Gastroesophageal sphincter (tissue), 4 donors: ENCODE measurements around the gene SLC35D2. TPM values are rescaled to one million over a fixed set of nuclear protein-coding genes. Genes with fewer than 3 reads are reported as not detected.
"Not testable (repeated sequence)": the region's sequence is repeated elsewhere in the genome, so short reads cannot be mapped to it uniquely, and the experiment has no call there.

Experiments
- ATAC-seq: fragments of 150-250 bp; one replicate; pipeline ENCODE4 v1.9.1; 2016; ENCODE audit warnings: mild to moderate bottlenecking, moderate library complexity
- H3K27ac ChIP-seq, 4 donors: fragments of 200-600 bp; sonication (generic) in 3 of 4; 1 replicate in 3 of 4; 2 replicates in 1 of 4; pipeline ENCODE4 v1.5.1; 2016 to 2019
- H3K27me3 ChIP-seq: fragments of 200-600 bp; sonication (generic); one replicate; pipeline ENCODE4 v1.5.1; 2019
- H3K36me3 ChIP-seq, 2 donors: fragments of 200-600 bp; sonication (generic); one replicate each; pipeline ENCODE4 v1.5.1; 2019; ENCODE audit warnings: control low read depth in 1 of 2
- H3K4me1 ChIP-seq, 3 donors: fragments of 200-600 bp; sonication (generic); 1 replicate in 2 of 3; 2 replicates in 1 of 3; pipeline ENCODE4 v1.5.1; 2016 to 2019; ENCODE audit warnings: control low read depth in 2 of 3
- H3K4me3 ChIP-seq, 2 donors: fragments of 200-600 bp; sonication (generic); one replicate each; pipeline ENCODE4 v1.5.1; 2019; ENCODE audit warnings: mild to moderate bottlenecking in 1 of 2, moderate library complexity in 1 of 2
- H3K9me3 ChIP-seq, 3 donors: fragments of 200-600 bp; sonication (generic); one replicate each; pipeline ENCODE4 v1.5.1; 2017 to 2019; ENCODE audit warnings: control low read depth in 2 of 3
- CTCF ChIP-seq, 4 experiments: fragments of 200-600 bp in 2 of 4; fragments of 450-650 bp in 2 of 4; sonication (generic) in 1 of 4; IDR thresholded peaks; one replicate each; pipeline ENCODE4 v1.5.1; 2017 to 2019; ENCODE audit warnings: antibody characterized with exemption in 4 of 4, mild to moderate bottlenecking in 2 of 4, moderate library complexity in 2 of 4
- EP300 ChIP-seq: sonication (generic); formaldehyde crosslinking; IDR thresholded peaks from one replicate; pipeline ENCODE4 v1.6.1; 2017; ENCODE audit warnings: antibody characterized with exemption, mild to moderate bottlenecking
- POLR2A ChIP-seq, 2 donors: fragments of 450-650 bp; IDR thresholded peaks; one replicate each; pipeline ENCODE4 v1.6.1; 2017; ENCODE audit warnings: antibody characterized with exemption in 2 of 2, mild to moderate bottlenecking in 2 of 2, moderate library complexity in 1 of 2
- POLR2AphosphoS5 ChIP-seq: sonication (generic); formaldehyde crosslinking; IDR thresholded peaks from one replicate; pipeline ENCODE4 v1.6.1; 2017; ENCODE audit warnings: antibody characterized with exemption
- WGBS, 2 donors: methylation state at CpG; one replicate each; pipeline ENCODE4 v1.1.5; 2018; ENCODE audit warnings: low coverage in 1 of 2; 5-methylcytosine and 5-hydroxymethylcytosine counted together
- total RNA-seq, 4 donors: library from RNA; depleted of rRNA; stranded (reverse); fragments of >200 nt; gene quantifications; one replicate each; pipeline ENCODE4 v1.1.0, GENCODE V29; 2016

The SLC35D2 gene
- total RNA-seq, 4 donors from 2014 or later, result 16.6 to 39.3 (median 26.1) TPM

GRCh38 chr9:96317335-96317980 is 66.1 kb downstream of the SLC35D2 start:
- 44 to 48% methylated on average over 3 to 8 of the region's 9 CpGs for WGBS, 2 donors
- Histone ChIP-seq H3K27me3 (no peaks in the 10 kb centered on the region), H3K36me3 (peaks cover 0 to 58% of the 10 kb centered on the region in 2 donors), H3K4me3 (no peak overlapping the region), H3K4me1 (peaks cover 0 to 5% (median 0%) of the 10 kb centered on the region in 3 donors), H3K9me3 (peaks cover 0 to 7% (median 0%) of the 10 kb centered on the region in 3 donors), H3K27ac (no peak overlapping the region)
- TF ChIP-seq CTCF (IDR thresholded peaks at IDR 0.05) (peak; percentile 69 to 87 (median 79)), EP300 (no peak)
- ATAC-seq, result peak; percentile 67

GRCh38 chr9:96309850-96310249 is 73.7 kb downstream of the SLC35D2 start:
- 53 to 82% methylated on average over 3 to 7 of the region's 7 CpGs for WGBS, 2 donors
- H3K36me3 ChIP-seq, result peaks cover 0 to 20% of the 10 kb centered on the region in 2 donors
- H3K27ac ChIP-seq, result no peak overlapping the region
- TF ChIP-seq POLR2A (IDR thresholded peaks at IDR 0.05) (no peak), CTCF (IDR thresholded peaks at IDR 0.05) (no peak), POLR2AphosphoS5 (no peak), EP300 (no peak)
- no peak for ATAC-seq
- H3K27me3 ChIP-seq, result no peaks in the 10 kb centered on the region
- H3K4me3 ChIP-seq, result no peak overlapping the region
- peaks cover 0 to 7% (median 0%) of the 10 kb centered on the region in 3 donors for H3K9me3 ChIP-seq
- H3K4me1 ChIP-seq, result no peaks in the 10 kb centered on the region

- H3K4me3 ChIP-seq, H3K4me1 ChIP-seq, H3K36me3 ChIP-seq, ATAC-seq, H3K27ac ChIP-seq, H3K9me3 ChIP-seq, H3K27me3 ChIP-seq: not testable (repeated sequence)
- WGBS, 2 donors, result 93 to 98% methylated on average over 3 to 6 of the region's 6 CpGs
Observed at GRCh38 chr9:96306958-96307357, 76.6 kb downstream of the SLC35D2 start.

GRCh38 chr9:96305171-96305570 is 78.3 kb downstream of the SLC35D2 start:
- Histone ChIP-seq H3K4me1 (no peaks in the 10 kb centered on the region), H3K4me3 (no peak overlapping the region), H3K27ac (no peak overlapping the region), H3K36me3 (no peaks in the 10 kb centered on the region), H3K27me3 (no peaks in the 10 kb centered on the region), H3K9me3 (no peaks in the 10 kb centered on the region)
- ATAC-seq, result no peak
- TF ChIP-seq POLR2AphosphoS5 (no peak), EP300 (no peak), POLR2A (IDR thresholded peaks at IDR 0.05) (no peak), CTCF (IDR thresholded peaks at IDR 0.05) (no peak)
- 69 to 100% methylated on average over 2 to 4 of the region's 4 CpGs for WGBS, 2 donors

- no peak for TF ChIP-seq EP300
- no peak for TF ChIP-seq CTCF (IDR thresholded peaks at IDR 0.05)
- TF ChIP-seq POLR2AphosphoS5, result no peak
- TF ChIP-seq POLR2A (IDR thresholded peaks at IDR 0.05), result no peak
- no peaks in the 10 kb centered on the region for H3K36me3 ChIP-seq
- H3K27me3 ChIP-seq, result no peaks in the 10 kb centered on the region
- no peaks in the 10 kb centered on the region for H3K9me3 ChIP-seq
- no peak overlapping the region for H3K27ac ChIP-seq
- ATAC-seq, result no peak
- H3K4me3 ChIP-seq, result no peak overlapping the region
- H3K4me1 ChIP-seq, result no peaks in the 10 kb centered on the region
Observed at GRCh38 chr9:96304230-96304629, 79.3 kb downstream of the SLC35D2 start.
